DMS 273 (cell line): ENCODE data around the gene ABCA13.
"Not testable (repeated sequence)": the region's sequence is repeated elsewhere in the genome, so short reads cannot be mapped to it uniquely, and the experiment has no call there.

Source experiments
- DNase-seq: peaks from one replicate; lab custom pipeline; 2025; ENCODE audit not compliant: unreplicated experiment; lab: John Stamatoyannopoulos, UW

Gene ABCA13

GRCh38 chr7:48173313-48173712 is 2.1 kb downstream of the ABCA13 start:
- no peak for DNase-seq

GRCh38 chr7:48173756-48174382 is 2.6 kb downstream of the ABCA13 start:
- DNase-seq: no peak

GRCh38 chr7:48175019-48175418 is 3.8 kb downstream of the ABCA13 start:
- no peak for DNase-seq

GRCh38 chr7:48176356-48176893 is 5.2 kb downstream of the ABCA13 start:
- DNase-seq: no peak

GRCh38 chr7:48177271-48177670 is 6.0 kb downstream of the ABCA13 start:
- DNase-seq: no peak

GRCh38 chr7:48179496-48180030 is 8.3 kb downstream of the ABCA13 start:
- no peak for DNase-seq

GRCh38 chr7:48180981-48181380 is 9.7 kb downstream of the ABCA13 start:
- DNase-seq: no peak

- no peak for DNase-seq
Observed at GRCh38 chr7:48182718-48183369, 11.6 kb downstream of the ABCA13 start.

GRCh38 chr7:48183370-48183743 is 12.1 kb downstream of the ABCA13 start:
- DNase-seq: no peak

GRCh38 chr7:48183965-48184364 is 12.7 kb downstream of the ABCA13 start:
- DNase-seq: no peak

GRCh38 chr7:48188776-48189520 is 17.7 kb downstream of the ABCA13 start:
- DNase-seq: no peak

GRCh38 chr7:48192996-48193395 is 21.7 kb downstream of the ABCA13 start:
- DNase-seq: no peak

- no peak for DNase-seq
Observed at GRCh38 chr7:48193421-48193820, 22.2 kb downstream of the ABCA13 start.

- not testable (repeated sequence) for DNase-seq
Observed at GRCh38 chr7:48200946-48201589, 29.8 kb downstream of the ABCA13 start.

GRCh38 chr7:48202916-48203315 is 31.7 kb downstream of the ABCA13 start:
- DNase-seq: not testable (repeated sequence)

GRCh38 chr7:48207155-48207675 is 36.0 kb downstream of the ABCA13 start:
- DNase-seq: no peak

- DNase-seq: no peak
Observed at GRCh38 chr7:48209004-48209600, 37.8 kb downstream of the ABCA13 start.

- DNase-seq: no peak
Observed at GRCh38 chr7:48213226-48213625, 42.0 kb downstream of the ABCA13 start.

- no peak for DNase-seq
Observed at GRCh38 chr7:48217266-48217665, 46.0 kb downstream of the ABCA13 start.

- no peak for DNase-seq
Observed at GRCh38 chr7:48217753-48218152, 46.5 kb downstream of the ABCA13 start.

GRCh38 chr7:48224042-48224441 is 52.8 kb downstream of the ABCA13 start:
- DNase-seq: no peak
